ENCODE results near the gene TREH. TPM values are rescaled to one million over a fixed set of nuclear protein-coding genes. Genes with fewer than 3 reads are reported as not detected.

TREH gene
- total RNA-seq, 1 experiment from 2014 or later, result 0.15 TPM

DNA sequence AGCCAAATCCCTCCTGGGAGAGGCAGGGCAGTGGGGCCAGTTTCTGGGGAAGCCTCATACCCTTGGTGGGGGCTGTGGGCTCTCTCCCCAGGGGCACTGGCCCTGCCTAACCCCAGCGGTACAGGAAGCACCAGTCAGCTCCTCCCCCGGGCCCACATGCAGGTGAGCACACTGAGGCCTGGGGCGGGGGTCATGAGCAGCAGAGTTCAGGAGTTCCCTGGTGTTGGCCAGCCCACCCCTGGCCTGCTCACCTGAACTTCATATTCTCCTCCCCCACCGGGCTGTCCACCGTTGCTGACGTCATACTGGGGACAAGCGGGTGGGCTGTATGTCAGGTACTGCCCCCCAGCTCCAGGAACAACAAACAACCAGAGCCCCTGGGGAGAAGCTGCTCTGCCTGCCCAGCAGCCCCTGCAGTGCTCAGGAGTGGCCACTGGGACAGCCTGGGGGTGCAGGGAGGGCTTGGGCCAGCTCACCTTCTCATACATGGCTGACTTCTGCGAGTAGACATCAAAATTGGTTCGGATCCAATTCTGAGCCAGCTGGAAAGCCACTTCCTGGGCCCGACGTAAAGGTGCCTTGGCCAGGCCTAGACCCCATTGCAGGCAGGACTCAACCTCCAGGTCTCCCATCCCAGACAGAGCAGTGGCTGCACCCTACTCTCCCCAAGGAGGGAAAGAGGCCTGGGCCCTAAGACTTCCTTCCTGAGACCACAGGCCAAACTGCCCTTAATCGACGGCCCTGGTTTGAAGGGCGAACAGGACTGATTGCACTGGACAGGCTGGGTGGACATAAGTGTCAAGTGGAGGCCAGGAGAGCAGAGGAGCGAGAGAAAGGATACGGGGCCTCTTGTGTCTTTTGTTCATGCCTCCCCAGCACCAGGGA, 20.8 kb downstream of the TREH start:
- BruUV-seq (replicated peaks), result no TSS peak
- no peak for DNase-seq (ENCODE audit: low read depth, low spot score)
- POLR2A ChIA-PET, result interaction anchor here (1.0 kb wide), 1 partner anchor 11 kb away, joined by 3 read pairs; no protein-coding TSS in a partner anchor
- H3K4me2 ChIP-seq (ENCODE audit: low read length), result peak overlapping the region; percentile 44
- no peaks in the 10 kb centered on the region for H3K9me2 ChIP-seq (ENCODE audit: insufficient read depth)
- CTCF ChIA-PET, result interaction anchor here (0.6 to 2.6 kb wide), 7 partner anchors 13 to 64 kb away, joined by 3 to 8 read pairs (median 5); partner anchors contain the start of gene PHLDB1
- no peak overlapping the region for H2AFZ ChIP-seq (ENCODE audit: low read depth, low read length, poor library complexity, severe bottlenecking)
- intact Hi-C loops (cut with micrococcal nuclease), result loop anchor here (1.0 to 2.0 kb wide), 2 partner anchors 52 to 63 kb away; partner anchors contain the start of gene PHLDB1
- no peaks in the 10 kb centered on the region for H3K79me2 ChIP-seq (ENCODE audit: insufficient read depth, low read length)
- H3K27ac ChIP-seq (ENCODE audit: low read depth, low read length), result no peak overlapping the region; the same call in 1 of the 2 replicates
- no peaks in the 10 kb centered on the region for H3K9me3 ChIP-seq (ENCODE audit: control insufficient read depth in 1 of 2, insufficient read depth in 1 of 2, low read depth in 1 of 2, low read length in 2 of 2)
- RAD21 ChIA-PET (ENCODE audit: low non-redundant PET in 1 of 2, low total read pairs in 2 of 2, uncharacterized antibody in 2 of 2, unreplicated experiment in 2 of 2), result interaction anchor here in 1 of 2 experiments (0.6 kb wide), 1 partner anchor 31 kb away, joined by 8 read pairs; no protein-coding TSS in a partner anchor
- peaks cover 0 to 3% of the 10 kb centered on the region in 2 experiments; a peak in 2 of 4 replicates for H3K36me3 ChIP-seq (ENCODE audit: control insufficient read depth in 1 of 2, insufficient read depth in 2 of 2, low read length in 2 of 2)
- no peaks in the 10 kb centered on the region for H3K27me3 ChIP-seq (ENCODE audit: insufficient read depth, low read length)
- peaks cover 7 to 16% of the 10 kb centered on the region in 2 experiments; a peak in 3 of 4 replicates for H3K4me1 ChIP-seq (ENCODE audit: control insufficient read depth in 1 of 2, insufficient read depth in 2 of 2, low read length in 2 of 2)
- H3K9ac ChIP-seq (ENCODE audit: low read length), result no peak overlapping the region
- TF ChIP-seq EZH2phosphoT487 (IDR thresholded peaks at IDR 0.05; ENCODE audit: borderline replicate concordance) (no peak), JUND (IDR thresholded peaks at IDR 0.05) (no peak), ZNF274 (IDR thresholded peaks at IDR 0.05; ENCODE audit: low read depth, low read length) (no peak), SRF (IDR thresholded peaks at IDR 0.05; ENCODE audit: low read depth) (no peak), CEBPB (IDR thresholded peaks at IDR 0.05; ENCODE audit: low read depth) (no peak), ZFX (IDR thresholded peaks at IDR 0.05) (no peak), POLR2AphosphoS5 (IDR thresholded peaks at IDR 0.05; ENCODE audit: low read depth, low read length) (0 out of 2 replicates have a peak, but pooled peaks have one; percentile 26), YY1 (IDR thresholded peaks at IDR 0.05; ENCODE audit: extremely low read depth, insufficient replicate concordance, low read depth, low read length) (no peak), SP1 (IDR thresholded peaks at IDR 0.05; ENCODE audit: low read depth) (no peak), EGR1 (IDR thresholded peaks at IDR 0.05; ENCODE audit: low read depth) (no peak), EZH2 (IDR thresholded peaks at IDR 0.05) (no peak), POLR2A (IDR thresholded peaks at IDR 0.05; ENCODE audit: borderline replicate concordance, extremely low read depth, insufficient read depth, insufficient read length) (no peak)
- TF ChIP-seq, protein P1, sequence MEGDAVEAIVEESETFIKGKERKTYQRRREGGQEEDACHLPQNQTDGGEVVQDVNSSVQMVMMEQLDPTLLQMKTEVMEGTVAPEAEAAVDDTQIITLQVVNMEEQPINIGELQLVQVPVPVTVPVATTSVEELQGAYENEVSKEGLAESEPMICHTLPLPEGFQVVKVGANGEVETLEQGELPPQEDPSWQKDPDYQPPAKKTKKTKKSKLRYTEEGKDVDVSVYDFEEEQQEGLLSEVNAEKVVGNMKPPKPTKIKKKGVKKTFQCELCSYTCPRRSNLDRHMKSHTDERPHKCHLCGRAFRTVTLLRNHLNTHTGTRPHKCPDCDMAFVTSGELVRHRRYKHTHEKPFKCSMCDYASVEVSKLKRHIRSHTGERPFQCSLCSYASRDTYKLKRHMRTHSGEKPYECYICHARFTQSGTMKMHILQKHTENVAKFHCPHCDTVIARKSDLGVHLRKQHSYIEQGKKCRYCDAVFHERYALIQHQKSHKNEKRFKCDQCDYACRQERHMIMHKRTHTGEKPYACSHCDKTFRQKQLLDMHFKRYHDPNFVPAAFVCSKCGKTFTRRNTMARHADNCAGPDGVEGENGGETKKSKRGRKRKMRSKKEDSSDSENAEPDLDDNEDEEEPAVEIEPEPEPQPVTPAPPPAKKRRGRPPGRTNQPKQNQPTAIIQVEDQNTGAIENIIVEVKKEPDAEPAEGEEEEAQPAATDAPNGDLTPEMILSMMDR (IDR thresholded peaks at IDR 0.05 in 2 of 3, conservative IDR thresholded peaks at IDR 0.05 in 1 of 3; ENCODE audit: borderline replicate concordance in 1 of 3, insufficient read depth in 1 of 3, low read depth in 2 of 3, low read length in 2 of 3), result peak in 2 of 3 experiments; percentile 34 to 48; a peak in 3 of 6 replicates
- TF ChIP-seq, protein P2, sequence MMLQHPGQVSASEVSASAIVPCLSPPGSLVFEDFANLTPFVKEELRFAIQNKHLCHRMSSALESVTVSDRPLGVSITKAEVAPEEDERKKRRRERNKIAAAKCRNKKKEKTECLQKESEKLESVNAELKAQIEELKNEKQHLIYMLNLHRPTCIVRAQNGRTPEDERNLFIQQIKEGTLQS (IDR thresholded peaks at IDR 0.05), result no peak
- TF ChIP-seq, protein P3, sequence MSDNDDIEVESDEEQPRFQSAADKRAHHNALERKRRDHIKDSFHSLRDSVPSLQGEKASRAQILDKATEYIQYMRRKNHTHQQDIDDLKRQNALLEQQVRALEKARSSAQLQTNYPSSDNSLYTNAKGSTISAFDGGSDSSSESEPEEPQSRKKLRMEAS (IDR thresholded peaks at IDR 0.05), result no peak
- TF ChIP-seq, protein P4, sequence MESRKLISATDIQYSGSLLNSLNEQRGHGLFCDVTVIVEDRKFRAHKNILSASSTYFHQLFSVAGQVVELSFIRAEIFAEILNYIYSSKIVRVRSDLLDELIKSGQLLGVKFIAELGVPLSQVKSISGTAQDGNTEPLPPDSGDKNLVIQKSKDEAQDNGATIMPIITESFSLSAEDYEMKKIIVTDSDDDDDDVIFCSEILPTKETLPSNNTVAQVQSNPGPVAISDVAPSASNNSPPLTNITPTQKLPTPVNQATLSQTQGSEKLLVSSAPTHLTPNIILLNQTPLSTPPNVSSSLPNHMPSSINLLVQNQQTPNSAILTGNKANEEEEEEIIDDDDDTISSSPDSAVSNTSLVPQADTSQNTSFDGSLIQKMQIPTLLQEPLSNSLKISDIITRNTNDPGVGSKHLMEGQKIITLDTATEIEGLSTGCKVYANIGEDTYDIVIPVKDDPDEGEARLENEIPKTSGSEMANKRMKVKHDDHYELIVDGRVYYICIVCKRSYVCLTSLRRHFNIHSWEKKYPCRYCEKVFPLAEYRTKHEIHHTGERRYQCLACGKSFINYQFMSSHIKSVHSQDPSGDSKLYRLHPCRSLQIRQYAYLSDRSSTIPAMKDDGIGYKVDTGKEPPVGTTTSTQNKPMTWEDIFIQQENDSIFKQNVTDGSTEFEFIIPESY (IDR thresholded peaks at IDR 0.05; ENCODE audit: extremely low read depth, insufficient replicate concordance, low read length), result no peak
- H4K20me1 ChIP-seq (ENCODE audit: insufficient read depth), result no peaks in the 10 kb centered on the region
- H3K4me3 ChIP-seq (replicated peaks in 1 of 2; ENCODE audit: low read depth in 1 of 2, low read length in 2 of 2), result no peak overlapping the region
- peak; percentile 51 for ATAC-seq
